ENCODE results near the gene TMA16. TPM values are rescaled to one million over a fixed set of nuclear protein-coding genes. Genes with fewer than 3 reads are reported as not detected.

Gene TMA16
- total and polyA plus RNA-seq, 2 of the 8 experiments (the other 6 are each of a cell fraction or from before 2014, with no cell fraction given): 8.0 to 64.2 TPM

DNA sequence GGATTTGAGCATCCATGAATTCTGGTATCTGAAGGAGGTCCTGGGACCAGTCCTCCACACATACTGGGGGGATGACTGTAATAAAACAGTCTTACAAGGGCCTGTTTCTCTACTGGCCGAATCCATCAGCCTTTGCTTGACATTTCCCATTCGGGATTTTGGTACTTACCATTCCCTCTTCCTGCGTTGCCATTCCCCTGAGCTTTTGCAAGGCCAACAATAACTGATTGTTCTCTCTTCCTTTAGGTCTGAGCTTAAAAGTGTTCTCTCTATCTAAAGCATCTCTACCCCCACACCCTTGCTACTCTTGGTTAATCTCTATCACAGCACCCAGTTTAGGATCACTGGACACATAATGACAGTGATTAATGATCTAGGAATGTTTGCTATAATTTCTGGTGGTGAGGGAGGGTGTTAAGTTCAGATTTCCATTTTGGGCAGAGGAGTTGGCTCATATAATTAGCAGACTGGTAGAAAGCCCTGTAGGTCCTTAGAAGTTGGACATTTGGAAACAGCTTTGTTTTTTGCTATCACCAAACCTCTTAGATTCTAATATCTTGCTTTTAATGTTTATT is 29.4 kb downstream of the TMA16 start (continued):
- TF ChIP-seq, protein P1, sequence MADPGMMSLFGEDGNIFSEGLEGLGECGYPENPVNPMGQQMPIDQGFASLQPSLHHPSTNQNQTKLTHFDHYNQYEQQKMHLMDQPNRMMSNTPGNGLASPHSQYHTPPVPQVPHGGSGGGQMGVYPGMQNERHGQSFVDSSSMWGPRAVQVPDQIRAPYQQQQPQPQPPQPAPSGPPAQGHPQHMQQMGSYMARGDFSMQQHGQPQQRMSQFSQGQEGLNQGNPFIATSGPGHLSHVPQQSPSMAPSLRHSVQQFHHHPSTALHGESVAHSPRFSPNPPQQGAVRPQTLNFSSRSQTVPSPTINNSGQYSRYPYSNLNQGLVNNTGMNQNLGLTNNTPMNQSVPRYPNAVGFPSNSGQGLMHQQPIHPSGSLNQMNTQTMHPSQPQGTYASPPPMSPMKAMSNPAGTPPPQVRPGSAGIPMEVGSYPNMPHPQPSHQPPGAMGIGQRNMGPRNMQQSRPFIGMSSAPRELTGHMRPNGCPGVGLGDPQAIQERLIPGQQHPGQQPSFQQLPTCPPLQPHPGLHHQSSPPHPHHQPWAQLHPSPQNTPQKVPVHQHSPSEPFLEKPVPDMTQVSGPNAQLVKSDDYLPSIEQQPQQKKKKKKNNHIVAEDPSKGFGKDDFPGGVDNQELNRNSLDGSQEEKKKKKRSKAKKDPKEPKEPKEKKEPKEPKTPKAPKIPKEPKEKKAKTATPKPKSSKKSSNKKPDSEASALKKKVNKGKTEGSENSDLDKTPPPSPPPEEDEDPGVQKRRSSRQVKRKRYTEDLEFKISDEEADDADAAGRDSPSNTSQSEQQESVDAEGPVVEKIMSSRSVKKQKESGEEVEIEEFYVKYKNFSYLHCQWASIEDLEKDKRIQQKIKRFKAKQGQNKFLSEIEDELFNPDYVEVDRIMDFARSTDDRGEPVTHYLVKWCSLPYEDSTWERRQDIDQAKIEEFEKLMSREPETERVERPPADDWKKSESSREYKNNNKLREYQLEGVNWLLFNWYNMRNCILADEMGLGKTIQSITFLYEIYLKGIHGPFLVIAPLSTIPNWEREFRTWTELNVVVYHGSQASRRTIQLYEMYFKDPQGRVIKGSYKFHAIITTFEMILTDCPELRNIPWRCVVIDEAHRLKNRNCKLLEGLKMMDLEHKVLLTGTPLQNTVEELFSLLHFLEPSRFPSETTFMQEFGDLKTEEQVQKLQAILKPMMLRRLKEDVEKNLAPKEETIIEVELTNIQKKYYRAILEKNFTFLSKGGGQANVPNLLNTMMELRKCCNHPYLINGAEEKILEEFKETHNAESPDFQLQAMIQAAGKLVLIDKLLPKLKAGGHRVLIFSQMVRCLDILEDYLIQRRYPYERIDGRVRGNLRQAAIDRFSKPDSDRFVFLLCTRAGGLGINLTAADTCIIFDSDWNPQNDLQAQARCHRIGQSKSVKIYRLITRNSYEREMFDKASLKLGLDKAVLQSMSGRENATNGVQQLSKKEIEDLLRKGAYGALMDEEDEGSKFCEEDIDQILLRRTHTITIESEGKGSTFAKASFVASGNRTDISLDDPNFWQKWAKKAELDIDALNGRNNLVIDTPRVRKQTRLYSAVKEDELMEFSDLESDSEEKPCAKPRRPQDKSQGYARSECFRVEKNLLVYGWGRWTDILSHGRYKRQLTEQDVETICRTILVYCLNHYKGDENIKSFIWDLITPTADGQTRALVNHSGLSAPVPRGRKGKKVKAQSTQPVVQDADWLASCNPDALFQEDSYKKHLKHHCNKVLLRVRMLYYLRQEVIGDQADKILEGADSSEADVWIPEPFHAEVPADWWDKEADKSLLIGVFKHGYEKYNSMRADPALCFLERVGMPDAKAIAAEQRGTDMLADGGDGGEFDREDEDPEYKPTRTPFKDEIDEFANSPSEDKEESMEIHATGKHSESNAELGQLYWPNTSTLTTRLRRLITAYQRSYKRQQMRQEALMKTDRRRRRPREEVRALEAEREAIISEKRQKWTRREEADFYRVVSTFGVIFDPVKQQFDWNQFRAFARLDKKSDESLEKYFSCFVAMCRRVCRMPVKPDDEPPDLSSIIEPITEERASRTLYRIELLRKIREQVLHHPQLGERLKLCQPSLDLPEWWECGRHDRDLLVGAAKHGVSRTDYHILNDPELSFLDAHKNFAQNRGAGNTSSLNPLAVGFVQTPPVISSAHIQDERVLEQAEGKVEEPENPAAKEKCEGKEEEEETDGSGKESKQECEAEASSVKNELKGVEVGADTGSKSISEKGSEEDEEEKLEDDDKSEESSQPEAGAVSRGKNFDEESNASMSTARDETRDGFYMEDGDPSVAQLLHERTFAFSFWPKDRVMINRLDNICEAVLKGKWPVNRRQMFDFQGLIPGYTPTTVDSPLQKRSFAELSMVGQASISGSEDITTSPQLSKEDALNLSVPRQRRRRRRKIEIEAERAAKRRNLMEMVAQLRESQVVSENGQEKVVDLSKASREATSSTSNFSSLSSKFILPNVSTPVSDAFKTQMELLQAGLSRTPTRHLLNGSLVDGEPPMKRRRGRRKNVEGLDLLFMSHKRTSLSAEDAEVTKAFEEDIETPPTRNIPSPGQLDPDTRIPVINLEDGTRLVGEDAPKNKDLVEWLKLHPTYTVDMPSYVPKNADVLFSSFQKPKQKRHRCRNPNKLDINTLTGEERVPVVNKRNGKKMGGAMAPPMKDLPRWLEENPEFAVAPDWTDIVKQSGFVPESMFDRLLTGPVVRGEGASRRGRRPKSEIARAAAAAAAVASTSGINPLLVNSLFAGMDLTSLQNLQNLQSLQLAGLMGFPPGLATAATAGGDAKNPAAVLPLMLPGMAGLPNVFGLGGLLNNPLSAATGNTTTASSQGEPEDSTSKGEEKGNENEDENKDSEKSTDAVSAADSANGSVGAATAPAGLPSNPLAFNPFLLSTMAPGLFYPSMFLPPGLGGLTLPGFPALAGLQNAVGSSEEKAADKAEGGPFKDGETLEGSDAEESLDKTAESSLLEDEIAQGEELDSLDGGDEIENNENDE (IDR thresholded peaks at IDR 0.05; ENCODE audit: insufficient replicate concordance, low read length): no peak
- no peak for TF ChIP-seq ZNF274 (IDR thresholded peaks at IDR 0.05; ENCODE audit: borderline replicate concordance, extremely low read depth, low read length)
- TF ChIP-seq TAF7 (optimal IDR thresholded peaks at IDR 0.05; ENCODE audit: borderline replicate concordance, low read depth, low read length): no peak
